ENCODE measurements around the gene GALNT17. TPM values are rescaled to one million over a fixed set of nuclear protein-coding genes. Genes with fewer than 3 reads are reported as not detected.

GALNT17 gene
- total RNA-seq, 3 donors from 2014 or later: 0.69 to 17.3 (median 1.6) TPM

DNA sequence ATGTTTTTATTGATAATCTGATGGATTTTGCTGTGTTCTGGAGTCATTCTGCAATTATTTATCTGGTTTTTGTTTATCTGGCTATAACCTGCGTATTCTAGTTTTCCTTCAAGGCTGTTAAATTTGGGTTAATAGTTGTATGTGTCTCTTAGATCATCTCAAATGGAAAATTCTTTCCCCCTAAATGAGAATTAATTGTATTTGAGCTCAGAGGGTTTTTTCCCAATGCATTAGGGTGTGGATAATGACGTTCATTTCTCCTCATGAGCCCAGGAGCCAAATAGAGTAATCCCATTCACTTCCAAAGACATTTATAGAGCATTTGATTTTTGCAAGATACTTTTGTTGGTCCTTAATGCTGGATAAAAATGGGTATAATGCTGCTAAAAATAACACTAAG is 564.6 kb downstream of the GALNT17 start:
- Histone ChIP-seq H3K9me3 (peaks cover 8% of the 10 kb centered on the region), H3K36me3 (ENCODE audit: low read depth) (no peaks in the 10 kb centered on the region), H3K4me1 (ENCODE audit: low read depth) (no peaks in the 10 kb centered on the region), H3K4me3 (no peak overlapping the region)
- no peak for TF ChIP-seq CTCF (IDR thresholded peaks at IDR 0.05)
- no peak for ATAC-seq
- no peak for DNase-seq
- intact Hi-C loops (cut with DNase I, micrococcal nuclease): no loop called here

GRCh38 chr7:71697400-71697799 is 565.5 kb downstream of the GALNT17 start:
- TF ChIP-seq CTCF (IDR thresholded peaks at IDR 0.05): no peak
- no peak for ATAC-seq
- Histone ChIP-seq H3K4me1 (ENCODE audit: low read depth) (no peaks in the 10 kb centered on the region), H3K4me3 (no peak overlapping the region), H3K36me3 (ENCODE audit: low read depth) (no peaks in the 10 kb centered on the region), H3K9me3 (peaks cover 8% of the 10 kb centered on the region)
- intact Hi-C loops (cut with DNase I, micrococcal nuclease): no loop called here
- DNase-seq: no peak

DNA sequence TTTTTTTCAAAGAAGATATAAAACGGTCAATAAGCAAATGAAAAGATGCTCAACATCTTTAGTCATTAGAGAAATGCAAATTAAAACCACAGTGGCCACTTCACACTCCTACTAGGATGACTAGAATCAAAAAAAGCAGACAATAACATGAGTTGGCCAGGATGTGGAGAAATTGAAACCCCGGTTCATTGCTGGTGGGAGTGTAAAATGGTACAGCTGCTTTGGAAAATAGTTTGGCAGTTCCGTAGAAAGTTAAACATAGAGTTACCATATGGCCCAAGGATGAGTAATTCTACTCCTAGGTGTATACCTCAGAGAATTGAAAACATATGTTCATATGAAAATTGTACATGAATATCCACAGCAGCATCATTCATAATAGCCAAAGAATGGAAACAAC is 573.3 kb downstream of the GALNT17 start:
- Histone ChIP-seq H3K36me3 (ENCODE audit: low read depth) (no peaks in the 10 kb centered on the region), H3K4me1 (ENCODE audit: low read depth) (no peaks in the 10 kb centered on the region), H3K9me3 (peaks cover 17% of the 10 kb centered on the region), H3K4me3 (no peak overlapping the region)
- no peak for DNase-seq
- no peak for ATAC-seq
- TF ChIP-seq CTCF (IDR thresholded peaks at IDR 0.05): no peak
- intact Hi-C loops (cut with DNase I, micrococcal nuclease): no loop called here

DNA sequence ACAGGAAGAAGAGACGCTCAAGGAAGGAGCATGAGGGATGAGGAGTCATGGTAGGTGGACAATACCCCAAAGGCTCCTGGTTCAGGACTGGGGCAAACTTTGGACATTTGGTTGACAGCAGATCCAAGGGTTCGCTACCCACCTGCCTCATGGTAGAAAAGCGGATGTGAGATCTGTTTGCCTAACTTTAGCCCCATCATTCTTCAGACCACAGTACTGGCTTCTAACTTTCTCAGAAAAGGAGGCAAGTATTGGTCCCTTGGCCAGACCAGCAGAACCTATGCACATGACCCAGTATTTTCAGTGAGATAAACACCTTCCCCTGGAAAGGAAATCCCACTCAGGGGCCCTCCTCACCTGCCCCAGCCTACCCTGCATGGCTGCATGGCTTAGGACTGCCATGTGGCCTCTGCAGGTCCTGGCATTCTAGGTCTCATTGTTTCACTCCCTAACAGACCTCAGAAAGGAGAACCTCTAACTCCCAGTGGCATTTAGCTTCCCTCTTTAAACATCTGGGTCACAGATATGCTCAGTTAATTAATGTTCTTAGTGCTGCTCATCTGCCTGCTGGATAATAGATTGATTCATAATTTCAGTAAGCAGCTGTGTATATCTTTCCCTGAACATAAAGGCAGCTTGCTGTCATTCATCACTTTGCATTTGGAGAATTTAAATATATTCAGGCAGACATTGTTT is 574.1 kb downstream of the GALNT17 start:
- ATAC-seq (no peak), DNase-seq (no peak)
- no peak for TF ChIP-seq CTCF (IDR thresholded peaks at IDR 0.05)
- Histone ChIP-seq H3K4me3 (no peak overlapping the region), H3K4me1 (ENCODE audit: low read depth) (no peaks in the 10 kb centered on the region), H3K9me3 (peaks cover 20% of the 10 kb centered on the region), H3K36me3 (ENCODE audit: low read depth) (no peaks in the 10 kb centered on the region)
- intact Hi-C loops (cut with DNase I, micrococcal nuclease): no loop called here

GRCh38 chr7:71706597-71706975 is 574.6 kb downstream of the GALNT17 start:
- Histone ChIP-seq H3K4me3 (no peak overlapping the region), H3K4me1 (ENCODE audit: low read depth) (no peaks in the 10 kb centered on the region), H3K9me3 (peaks cover 20% of the 10 kb centered on the region), H3K36me3 (ENCODE audit: low read depth) (no peaks in the 10 kb centered on the region)
- TF ChIP-seq CTCF (IDR thresholded peaks at IDR 0.05): no peak
- intact Hi-C loops (cut with DNase I, micrococcal nuclease): no loop called here
- no peak for DNase-seq
- ATAC-seq: no peak

- no peak for ATAC-seq
- no peak for TF ChIP-seq CTCF (IDR thresholded peaks at IDR 0.05)
- no peak for DNase-seq
- Histone ChIP-seq H3K4me1 (ENCODE audit: low read depth) (no peaks in the 10 kb centered on the region), H3K36me3 (ENCODE audit: low read depth) (no peaks in the 10 kb centered on the region), H3K9me3 (peaks cover 20% of the 10 kb centered on the region), H3K4me3 (no peak overlapping the region)
- intact Hi-C loops (cut with DNase I, micrococcal nuclease): no loop called here
Measured at GRCh38 chr7:71707041-71707440, 575.1 kb downstream of the GALNT17 start.
